ENCODE results near the gene SPEM3. TPM values are rescaled to one million over a fixed set of nuclear protein-coding genes. Genes with fewer than 3 reads are reported as not detected.

SPEM3 gene
- total and polyA plus RNA-seq, 2 of the 4 experiments (the other 2 are of a cell fraction) = not detected

DNA sequence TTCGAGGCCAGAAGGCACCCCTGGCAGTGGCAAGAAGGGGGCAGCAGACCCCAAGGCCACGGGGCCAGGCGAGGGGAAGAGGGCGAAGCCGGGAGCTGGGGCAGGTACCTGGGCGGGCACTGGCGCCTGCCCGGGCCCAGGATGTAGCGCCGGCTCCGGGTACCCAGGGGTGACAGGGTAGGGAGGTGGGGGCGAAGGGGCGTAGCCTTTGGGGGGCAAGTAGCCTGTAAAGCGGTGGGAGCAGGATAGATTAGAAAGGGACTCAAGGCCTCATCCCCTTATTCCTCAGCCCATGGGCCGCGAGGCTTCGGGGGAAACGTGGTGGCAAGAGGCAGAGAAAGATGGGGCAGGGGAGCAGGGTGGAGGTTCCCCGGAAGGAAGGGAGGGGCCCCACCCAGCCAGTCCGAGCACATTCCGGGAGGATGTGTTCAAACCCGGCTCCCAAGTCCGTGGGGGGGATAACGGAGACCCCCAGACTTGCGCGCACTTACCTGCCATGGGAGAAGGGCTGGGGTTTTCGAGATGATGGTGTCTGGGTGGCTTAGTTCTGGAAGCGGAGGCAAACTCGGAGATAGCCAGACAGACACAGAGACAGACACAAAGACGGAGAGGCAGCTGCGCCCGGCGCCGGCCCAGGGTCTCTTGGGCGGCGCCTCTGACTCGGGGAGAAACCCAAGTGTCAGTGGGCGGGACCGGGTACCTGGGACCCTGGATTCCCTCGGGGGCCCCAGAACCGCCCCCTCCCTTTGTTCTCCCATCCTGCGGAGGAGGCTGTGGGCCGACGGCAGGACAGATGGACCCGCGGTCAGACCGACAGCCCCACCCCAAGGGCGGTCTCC is 34.8 kb upstream of the SPEM3 start:
- Histone ChIP-seq H2AK5ac (ENCODE audit: low read depth, low read length) (peak overlapping the region; percentile 57), H2AFZ (replicated peaks; ENCODE audit: low read length, poor library complexity) (peak overlapping the region; percentile 80), H3K4me2 (ENCODE audit: low read depth, low read length) (peak overlapping the region; percentile 65), H2BK120ac (ENCODE audit: low read depth, low read length) (no peak overlapping the region), H2BK5ac (ENCODE audit: low read depth, low read length, poor library complexity, severe bottlenecking) (peak overlapping the region; percentile 52), H3K27ac (ENCODE audit: insufficient read depth, low read length) (peak overlapping the region; percentile 77), H3K4me3 (ENCODE audit: insufficient read depth, low read depth, low read length) (peak overlapping the region; percentile 70), H3K36me3 (ENCODE audit: control insufficient read depth, insufficient read depth, low read length) (peaks cover 35% of the 10 kb centered on the region), H2BK20ac (ENCODE audit: low read depth, low read length) (no peak overlapping the region), H3K9me1 (ENCODE audit: insufficient read depth, low read length) (peaks cover 7% of the 10 kb centered on the region; the same call in 1 of the 2 replicates), H3K4me1 (ENCODE audit: control insufficient read depth, insufficient read depth, low read length) (peaks cover 8% of the 10 kb centered on the region), H4K5ac (ENCODE audit: low read depth, low read length) (peak overlapping the region; percentile 5), H3K4ac (ENCODE audit: low read depth, low read length) (peak overlapping the region; percentile 77), H3K18ac (ENCODE audit: low read depth, low read length) (no peak overlapping the region), H3K9me3 (ENCODE audit: control insufficient read depth, insufficient read depth, low read length) (no peaks in the 10 kb centered on the region), H2BK15ac (ENCODE audit: low read depth, low read length) (no peak overlapping the region), H3K23ac (ENCODE audit: low read depth, low read length) (peak overlapping the region; percentile 39; the same call in 1 of the 2 replicates), H3K14ac (replicated peaks; ENCODE audit: low read depth, low read length) (peak overlapping the region; percentile 44), H4K8ac (ENCODE audit: low read depth in 2 of 2, low read length in 2 of 2) (peak overlapping the region; percentile 50 to 89; a peak in 2 of 4 replicates), H4K20me1 (ENCODE audit: insufficient read depth, low read length) (no peaks in the 10 kb centered on the region), H4K91ac (ENCODE audit: insufficient read depth, low read depth, low read length) (peak overlapping the region; percentile 63; the same call in 1 of the 2 replicates), H3K79me1 (ENCODE audit: low read depth in 1 of 2, low read length in 2 of 2) (peaks cover 14 to 32% of the 10 kb centered on the region in 2 experiments), H3K9ac (ENCODE audit: low read depth, low read length) (peak overlapping the region; percentile 87), H2AK9ac (replicated peaks; ENCODE audit: low read depth, low read length, poor library complexity) (peak overlapping the region; percentile 86), H3K56ac (ENCODE audit: extremely low read depth, insufficient read depth, low read length) (peak overlapping the region; percentile 48), H3K27me3 (ENCODE audit: control insufficient read depth, insufficient read depth, low read length) (no peaks in the 10 kb centered on the region)
- ATAC-seq (ENCODE audit: low read depth) (peak; percentile 28), DNase-seq (no peak)
- 3% methylated on average over 10 of the region's 48 CpGs; no CpG with 5 or more reads in 1 of the 2 experiments for WGBS, 2 experiments (ENCODE audit: extremely low coverage in 2 of 2, insufficient read length in 1 of 2)
- in situ Hi-C loops (cut with MboI; ENCODE audit: low sequenced_read_pairs) = loop anchor here (5.0 kb wide), 1 partner anchor 37 kb away; the partner anchor contains the start of gene TMEM95
- POLR2A ChIA-PET (ENCODE audit: unreplicated experiment) = interaction anchor here (0.6 to 1.0 kb wide), 4 partner anchors 9 to 273 kb away, joined by 3 to 6 read pairs (median 4); partner anchors contain the start of gene TMEM256
- CTCF ChIA-PET = no interaction called here
- intact Hi-C loops (cut with micrococcal nuclease) = no loop called here
- TF ChIP-seq RAD21 (IDR thresholded peaks at IDR 0.05; ENCODE audit: low read length) (peak; percentile 16; the same call in 1 of the 2 replicates), RFX5 (IDR thresholded peaks at IDR 0.05; ENCODE audit: low read depth, low read length) (no peak), MXI1 (IDR thresholded peaks at IDR 0.05; ENCODE audit: borderline replicate concordance, low read depth, low read length) (peak; percentile 17; the same call in 1 of the 2 replicates)
- dilution Hi-C loops (cut with HindIII; ENCODE audit: low sequenced_read_pairs, unreplicated experiment) = no loop called here
- BruUV-seq (replicated peaks) = no TSS peak
